HG03280 (cell line): ENCODE results near the gene SDK1.
"Not testable (repeated sequence)": the region's sequence is repeated elsewhere in the genome, so short reads cannot be mapped to it uniquely, and the experiment has no call there.

Experiments
- ATAC-seq: cut with Tn5 transposase; IDR thresholded peaks from one replicate; pipeline ENCODE4 v1.9.1; 2021; ENCODE audit warnings: mild to moderate bottlenecking, moderate library complexity; ENCODE audit not compliant: unreplicated experiment

Gene SDK1

DNA sequence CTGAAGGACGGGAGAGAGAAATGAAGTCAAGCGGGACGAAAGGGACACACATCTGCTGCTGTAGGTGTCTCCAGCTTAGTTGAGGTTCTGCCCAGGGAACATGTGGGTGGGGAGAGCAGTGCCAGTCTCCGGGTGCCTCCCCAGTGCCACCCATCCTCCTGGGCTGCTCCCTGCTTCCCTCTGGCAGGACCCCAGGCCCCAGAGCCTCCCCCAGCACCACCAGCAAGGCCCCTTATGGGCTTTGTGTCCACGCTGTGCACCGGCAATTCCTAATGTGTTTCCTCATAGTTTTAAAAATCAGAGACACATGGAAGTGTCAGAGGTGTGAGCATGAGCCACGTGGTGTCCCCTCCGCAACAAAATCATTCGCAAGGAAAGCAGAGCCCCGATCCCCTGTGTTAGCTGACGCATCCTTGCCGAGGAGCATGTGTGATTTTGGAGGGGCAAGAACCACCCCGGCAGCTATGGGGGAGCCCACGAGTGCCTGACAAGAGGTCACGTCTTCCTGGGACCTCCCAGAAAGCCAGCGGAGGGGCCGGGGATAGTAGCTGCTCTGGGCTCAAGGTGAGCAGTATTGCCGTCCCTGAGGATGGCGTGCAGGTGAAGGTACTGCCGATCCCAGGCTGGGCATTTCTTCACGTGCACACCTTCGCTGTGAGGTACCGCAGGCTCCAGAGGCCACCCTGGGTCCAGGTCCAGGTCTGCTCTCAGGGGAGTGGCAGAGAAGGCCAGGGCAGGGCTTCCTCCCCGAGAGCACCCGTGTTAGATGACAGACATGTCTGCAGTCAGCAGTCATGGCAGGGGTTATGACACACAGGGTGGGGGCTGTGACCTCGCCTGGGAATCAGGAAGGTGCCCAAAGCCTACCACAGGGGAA is 932.8 kb downstream of the SDK1 start:
- no peak for ATAC-seq

DNA sequence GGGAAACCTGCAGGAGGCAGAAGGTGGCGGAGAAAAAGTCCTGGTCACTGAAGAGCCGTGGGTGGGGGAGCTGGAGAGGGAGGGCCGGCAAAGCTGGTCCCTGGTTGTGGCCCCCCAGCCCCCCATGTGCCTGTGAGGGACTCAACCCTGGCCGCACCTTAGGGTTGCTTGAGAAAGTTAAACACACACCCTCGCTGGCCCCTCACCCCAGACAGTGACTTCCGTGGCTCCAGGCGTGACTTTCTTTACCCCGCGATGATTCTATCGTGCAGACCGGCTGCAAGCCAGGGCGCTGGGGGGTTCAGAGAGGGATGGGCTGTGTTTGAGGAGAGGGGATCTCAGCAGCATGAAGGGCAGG is 933.4 kb downstream of the SDK1 start:
- no peak for ATAC-seq

DNA sequence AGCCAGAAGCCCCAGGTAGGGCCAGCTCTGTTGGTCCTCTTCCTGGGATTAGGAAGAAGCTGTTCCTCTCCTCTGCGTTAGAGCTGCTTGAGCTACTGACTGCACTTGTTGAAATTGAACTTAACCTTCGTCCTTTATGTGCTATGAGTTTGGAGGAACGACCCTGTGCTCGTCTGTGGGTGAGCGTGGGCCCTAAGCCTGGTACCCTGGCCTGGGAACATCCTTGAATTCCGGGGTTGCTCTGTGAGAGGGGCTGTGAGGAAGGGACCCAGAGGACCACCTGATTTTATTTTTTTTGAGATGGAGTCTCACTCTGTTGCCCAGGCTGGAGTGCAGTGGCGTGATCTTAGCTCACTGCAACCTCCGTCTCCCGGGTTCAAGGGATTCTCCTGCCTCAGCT is 933.8 kb downstream of the SDK1 start:
- no peak for ATAC-seq

DNA sequence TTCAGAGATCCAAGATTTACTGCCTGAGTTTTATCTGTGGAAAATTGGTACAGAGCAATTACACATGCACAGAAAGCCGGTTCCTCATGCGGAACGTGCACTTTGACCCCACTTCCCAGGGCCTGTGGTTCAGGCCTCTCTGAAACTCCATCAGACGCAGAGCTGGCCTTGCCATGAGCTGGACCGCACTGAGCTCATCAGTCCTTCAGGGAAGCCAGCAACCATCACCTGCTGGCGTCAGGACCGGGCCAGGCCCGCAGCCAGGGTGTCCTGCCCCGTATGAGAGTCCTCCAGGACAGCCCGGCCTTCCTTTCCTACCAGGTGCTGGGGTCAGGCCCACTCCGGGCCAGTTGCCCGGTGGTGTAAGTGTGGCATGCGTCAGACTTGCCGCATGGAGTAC is 934.5 kb downstream of the SDK1 start:
- ATAC-seq, result no peak

DNA sequence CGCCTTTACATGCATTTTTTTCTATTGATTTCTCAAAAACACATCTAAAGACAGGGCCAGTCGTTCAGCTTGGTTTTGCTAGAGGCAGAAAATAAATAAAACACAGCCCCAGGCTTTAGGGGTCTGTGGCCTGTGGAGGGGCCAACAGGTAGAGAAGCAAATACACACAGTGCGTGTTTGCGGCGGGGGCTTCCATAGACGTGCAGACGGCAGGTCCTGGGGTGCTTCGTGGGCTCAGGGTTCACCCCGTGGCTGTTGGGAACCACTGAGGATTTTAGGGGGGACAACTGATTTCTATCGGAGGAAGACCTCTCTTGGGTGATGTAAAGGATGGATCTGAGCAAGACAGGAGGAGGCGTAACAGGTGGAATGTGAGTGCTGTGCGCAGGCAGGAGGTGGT is 935.3 kb downstream of the SDK1 start:
- ATAC-seq, result no peak

DNA sequence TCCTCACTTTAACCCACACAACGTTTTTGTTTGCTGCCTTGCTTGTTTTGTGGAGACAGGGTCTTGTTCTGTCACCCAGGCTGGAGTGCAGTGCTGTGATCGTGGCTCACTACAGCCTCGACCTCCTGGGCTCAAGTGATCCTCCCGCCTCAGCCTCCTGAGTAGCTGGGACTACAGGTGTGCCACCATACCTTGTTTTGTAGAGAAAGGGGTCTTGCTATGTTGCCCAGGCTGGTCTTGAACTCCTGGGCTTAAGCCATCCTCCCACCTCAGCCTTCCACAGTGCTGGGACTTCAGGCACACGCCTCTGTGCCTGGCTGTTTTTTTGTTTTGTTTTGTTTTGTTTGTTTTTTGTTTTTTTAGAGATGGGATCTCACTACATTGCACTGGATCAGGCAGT is 935.8 kb downstream of the SDK1 start:
- not testable (repeated sequence) for ATAC-seq

DNA sequence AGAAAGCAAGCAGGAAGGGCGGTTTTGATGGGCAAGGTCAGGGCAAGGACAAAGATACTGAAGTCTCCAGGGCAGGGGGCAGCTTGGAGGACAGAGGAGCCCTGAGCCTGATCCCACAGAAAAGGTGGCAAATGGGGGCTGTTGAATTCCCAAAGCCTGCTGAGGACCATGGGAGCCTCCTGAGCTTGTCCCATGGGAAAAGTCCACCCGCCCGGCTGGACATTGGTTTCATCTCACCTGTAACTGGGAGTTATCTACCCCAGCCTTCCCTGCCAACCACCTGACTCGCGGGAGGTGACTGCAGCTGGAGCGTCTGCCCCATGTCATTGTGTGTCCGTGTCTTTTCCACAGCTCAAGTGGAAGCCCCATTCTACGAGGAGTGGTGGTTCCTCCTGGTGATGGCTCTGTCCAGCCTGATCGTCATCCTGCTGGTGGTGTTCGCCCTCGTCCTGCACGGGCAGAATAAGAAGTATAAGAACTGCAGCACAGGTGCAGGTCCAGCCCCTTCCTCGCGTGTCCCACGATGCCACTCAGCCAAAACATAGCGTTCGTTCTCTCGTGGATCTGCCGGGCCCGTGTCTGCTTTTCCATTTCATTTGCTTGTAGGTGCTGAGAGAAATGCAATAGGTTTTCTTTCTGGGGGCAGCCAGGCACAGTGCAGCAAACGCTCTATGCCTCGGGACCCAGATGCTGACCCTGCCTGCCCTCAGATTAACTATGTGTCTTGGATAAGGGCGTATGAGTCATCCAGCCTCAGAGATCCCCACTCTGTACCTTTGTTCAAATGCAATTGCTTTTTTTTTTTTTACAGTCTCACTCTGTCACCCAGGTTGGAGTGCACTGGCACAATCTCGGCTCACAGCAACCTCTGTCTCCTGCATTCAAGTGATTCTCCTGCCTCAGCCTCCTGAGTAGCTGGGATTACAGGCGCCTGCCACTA is 936.5 kb downstream of the SDK1 start:
- no peak for ATAC-seq

DNA sequence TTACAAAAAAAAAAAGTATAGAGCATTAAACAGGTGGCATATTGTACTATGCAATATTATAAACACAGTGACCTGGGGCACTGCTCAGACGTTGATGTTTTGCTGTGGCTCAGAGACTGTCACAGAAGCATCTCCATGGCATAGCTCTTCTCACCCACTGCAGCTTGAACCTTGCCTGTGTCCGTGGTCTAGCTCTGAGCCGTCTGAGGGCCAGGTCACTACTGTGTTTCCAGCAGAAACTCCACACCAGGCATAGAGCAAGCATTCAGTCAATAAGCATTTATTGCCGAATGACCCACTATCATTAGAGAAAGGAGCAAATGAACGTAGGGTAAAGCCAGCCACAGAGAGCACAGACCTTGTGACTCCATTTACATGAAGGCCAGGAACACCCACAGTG is 937.8 kb downstream of the SDK1 start:
- no peak for ATAC-seq

DNA sequence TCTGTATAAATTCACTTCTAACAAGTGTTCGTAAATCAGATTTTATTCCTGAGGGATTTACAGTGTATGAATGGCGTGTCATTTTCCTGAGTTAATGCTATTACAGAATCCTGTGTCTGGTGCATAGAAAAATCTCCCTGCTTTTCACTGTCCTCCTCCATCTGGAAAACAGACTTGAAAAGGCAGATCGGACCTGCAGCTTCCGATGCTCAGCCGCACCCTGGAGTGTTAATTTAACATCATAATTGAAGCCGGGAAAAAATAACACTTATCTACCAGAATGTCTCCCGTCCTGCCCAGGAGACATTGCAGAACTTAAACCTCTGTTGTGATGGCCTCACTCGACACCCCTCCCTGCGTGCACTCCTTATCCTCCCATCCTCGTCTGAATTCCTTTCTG is 939.0 kb downstream of the SDK1 start:
- ATAC-seq, result no peak

DNA sequence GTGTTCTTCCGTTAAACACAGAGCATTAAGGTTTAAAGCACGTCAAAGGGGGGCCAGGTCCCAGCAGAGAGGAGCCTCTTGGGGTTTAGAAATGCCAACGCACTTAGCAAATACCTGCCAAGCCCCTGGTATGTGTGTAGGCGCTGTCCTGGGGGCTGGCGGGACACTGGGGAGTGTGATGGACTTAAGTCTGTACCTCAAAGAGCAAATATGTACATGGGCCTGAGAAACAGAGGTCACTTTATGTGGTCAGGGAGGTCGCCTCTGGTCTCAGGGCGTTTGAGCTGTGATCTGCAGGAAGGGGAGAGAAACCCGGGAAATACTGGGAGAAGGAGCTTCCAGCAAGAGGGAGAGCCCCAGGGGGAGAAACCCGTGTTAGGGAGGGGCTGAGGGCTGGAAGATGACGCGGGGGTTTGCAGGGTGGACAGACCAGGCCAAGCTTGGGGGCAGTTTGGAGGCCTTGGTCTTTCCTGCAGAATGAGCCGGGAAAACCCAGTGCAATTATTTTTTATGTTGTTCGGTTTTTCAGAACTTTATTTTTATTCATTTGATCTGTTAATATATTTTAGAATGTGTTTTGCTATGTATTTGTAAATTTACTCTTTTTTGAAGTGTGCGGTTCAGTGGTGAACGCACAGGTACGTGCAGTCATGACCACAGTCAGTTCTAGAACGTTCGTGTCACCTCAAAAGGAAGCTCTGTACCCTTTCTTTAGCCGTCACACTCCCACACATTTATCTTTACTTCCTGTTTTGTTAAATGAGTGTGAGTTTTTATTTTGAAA is 939.7 kb downstream of the SDK1 start:
- no peak for ATAC-seq

DNA sequence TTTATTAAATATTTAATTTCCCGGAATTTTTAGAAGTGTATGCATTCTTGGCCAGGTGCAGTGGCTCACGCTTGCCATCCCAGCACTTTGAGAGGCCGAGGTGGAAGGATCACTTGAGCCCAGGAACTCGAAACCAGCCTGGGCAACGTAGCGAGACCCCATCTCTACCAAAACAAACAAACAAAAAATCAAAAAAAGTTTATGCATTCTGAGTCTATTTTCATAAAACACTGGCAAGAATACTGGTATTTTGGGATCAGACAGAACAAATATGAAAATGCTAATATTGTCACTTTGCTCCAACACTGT is 940.2 kb downstream of the SDK1 start:
- no peak for ATAC-seq

DNA sequence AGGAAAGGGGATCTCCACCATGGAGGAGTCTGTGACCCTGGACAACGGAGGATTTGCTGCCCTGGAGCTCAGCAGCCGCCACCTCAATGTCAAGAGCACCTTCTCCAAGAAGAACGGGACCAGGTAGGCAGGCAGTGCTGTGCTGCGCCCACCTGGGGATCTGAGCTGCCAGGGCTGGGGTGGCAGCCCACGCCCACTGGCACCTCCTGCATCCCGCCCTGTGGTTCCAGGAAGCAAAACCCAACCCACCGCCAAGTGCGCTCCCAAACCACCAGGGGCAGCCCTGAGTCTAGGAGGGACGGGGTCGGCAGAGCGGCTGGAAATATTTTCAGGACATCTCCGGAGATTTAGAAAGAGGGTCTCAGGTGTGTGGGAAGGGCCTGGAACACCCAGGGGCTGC is 940.7 kb downstream of the SDK1 start:
- ATAC-seq, result no peak

DNA sequence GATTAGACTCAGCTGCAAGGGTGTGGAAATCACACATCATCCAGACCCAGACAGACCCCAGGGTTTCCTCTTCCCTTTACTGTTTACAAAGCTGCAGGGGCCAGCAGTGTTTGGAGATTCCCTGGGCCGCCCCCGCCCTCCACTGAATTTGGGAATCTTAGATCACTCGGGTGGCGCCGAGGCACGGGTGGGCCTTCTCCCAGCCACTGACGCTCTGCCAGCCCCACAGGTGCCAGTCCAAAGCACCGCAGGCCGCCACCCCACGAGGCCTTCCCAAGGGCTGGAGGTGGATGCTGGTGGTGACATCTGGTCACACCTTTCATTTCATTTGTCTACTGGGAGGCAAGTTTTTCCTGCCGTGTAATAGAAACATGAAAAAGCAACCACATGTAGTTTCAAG is 941.7 kb downstream of the SDK1 start:
- no peak for ATAC-seq

DNA sequence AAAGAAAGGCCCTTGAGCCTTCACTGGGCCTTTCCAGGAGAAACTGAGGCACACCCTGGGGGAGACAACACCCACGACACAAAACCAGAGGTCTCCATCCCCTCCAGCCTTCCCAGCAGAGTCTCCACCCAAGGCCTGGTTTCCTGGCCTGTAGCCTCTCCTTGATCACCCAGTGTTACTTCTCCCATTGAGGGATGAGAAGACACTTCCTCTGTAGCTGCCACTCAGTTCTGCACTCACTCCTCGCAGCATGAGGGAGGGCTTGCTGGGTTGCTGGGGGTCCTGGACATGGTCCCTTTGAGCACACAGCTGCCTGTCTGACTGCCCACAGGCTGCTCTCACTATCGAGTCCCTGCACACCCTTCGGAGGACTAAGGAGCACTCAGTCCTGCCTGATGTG is 943.0 kb downstream of the SDK1 start:
- ATAC-seq, result no peak

DNA sequence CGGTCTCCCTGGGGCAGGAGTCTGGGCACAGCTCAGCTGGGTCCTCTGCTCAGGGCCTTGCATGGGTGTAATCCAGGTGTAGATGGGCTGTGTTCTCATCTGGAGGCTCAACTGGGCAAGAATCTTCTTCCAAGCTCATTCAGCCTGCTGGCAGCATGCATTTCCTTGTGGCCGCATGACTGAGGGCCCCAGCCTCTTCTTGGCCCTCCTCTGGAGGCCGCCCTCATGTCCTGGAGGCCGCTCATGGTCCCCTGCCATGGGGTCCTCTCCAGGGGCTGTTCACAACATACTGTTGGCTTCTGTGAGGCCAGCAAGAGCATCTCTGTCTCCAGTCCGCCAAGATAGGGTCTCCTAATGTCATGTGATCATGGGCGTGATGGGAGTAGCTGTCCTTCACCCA is 943.6 kb downstream of the SDK1 start:
- no peak for ATAC-seq

DNA sequence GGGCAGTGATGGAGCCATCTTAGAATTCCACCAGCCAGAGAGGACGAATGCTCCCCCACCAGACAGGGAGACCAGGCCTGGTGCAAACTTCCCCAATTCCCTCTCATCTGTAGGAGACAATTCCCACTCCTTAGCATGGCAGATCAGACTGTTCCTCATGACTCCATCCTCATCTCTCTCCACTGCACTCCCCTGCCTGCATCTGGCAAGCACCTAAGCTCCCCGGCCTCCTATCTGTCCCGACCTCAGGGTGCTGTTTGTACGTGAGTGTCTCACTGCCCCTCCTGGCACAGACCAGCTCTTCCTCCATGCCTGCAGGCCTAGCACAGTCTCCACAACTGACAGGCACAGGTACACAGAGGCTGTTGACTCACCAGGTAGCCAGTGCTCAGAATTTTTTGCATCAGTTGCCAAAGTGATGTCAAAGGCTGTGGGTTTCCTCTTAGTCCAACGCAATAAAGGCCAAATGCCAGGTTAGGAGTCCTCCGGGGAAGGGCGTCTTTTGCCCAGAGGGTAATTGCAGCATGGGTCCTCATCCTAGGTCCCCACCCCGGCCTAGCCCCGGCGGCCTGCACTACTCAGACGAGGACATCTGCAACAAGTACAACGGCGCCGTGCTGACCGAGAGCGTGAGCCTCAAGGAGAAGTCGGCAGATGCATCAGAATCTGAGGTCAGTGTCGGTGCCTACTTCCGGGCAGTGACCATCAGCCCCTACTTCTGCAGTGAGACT is 944.2 kb downstream of the SDK1 start:
- no peak for ATAC-seq

DNA sequence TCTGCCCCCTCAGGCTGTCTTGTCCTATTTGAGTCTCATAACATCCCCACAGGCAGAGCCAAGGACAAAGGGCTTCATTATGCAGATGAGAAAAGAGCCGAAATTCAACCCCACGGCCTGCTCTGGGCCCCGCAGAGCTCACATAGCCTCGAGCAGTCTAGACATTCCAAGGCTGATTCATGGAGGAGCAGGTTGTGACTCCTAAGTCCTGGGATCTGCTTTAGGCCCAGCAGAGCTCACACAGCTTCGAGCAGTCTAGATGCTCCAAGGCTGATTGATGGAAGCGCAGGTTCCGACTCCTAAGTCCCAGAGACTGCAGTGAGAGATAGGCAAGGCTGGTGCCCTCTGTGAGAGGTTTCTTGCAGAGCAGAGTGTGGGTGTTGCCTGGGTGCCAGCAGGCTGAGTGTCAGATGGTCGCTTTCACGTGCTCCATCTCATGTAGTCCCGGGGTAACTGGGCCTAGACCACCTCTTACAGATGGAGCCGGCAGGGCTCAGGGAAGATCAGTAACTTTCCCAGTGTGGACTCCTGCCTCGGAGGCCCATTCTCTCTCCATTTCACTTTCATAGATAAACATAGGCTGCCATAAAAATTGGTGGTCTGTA is 944.9 kb downstream of the SDK1 start:
- no peak for ATAC-seq

DNA sequence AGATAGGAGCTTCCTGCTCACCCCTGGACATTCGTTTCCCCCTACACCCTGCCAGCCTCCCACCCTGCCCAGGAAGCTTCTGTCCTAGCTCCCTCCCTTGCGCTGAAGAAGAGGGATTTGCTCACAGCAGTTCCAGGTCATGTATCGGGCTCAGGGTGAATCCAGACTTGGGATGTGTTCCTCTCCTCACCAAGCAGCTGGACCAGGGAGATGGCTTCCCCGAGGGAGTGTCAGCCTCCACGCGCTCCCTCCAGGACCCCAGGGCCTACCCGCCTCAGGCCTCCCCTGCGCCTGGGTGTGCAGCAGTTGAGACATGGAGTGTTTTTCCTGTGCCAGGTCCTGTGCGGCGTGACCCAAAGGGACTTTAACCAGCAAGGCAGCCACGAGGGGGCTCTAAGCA is 945.5 kb downstream of the SDK1 start:
- ATAC-seq, result no peak

DNA sequence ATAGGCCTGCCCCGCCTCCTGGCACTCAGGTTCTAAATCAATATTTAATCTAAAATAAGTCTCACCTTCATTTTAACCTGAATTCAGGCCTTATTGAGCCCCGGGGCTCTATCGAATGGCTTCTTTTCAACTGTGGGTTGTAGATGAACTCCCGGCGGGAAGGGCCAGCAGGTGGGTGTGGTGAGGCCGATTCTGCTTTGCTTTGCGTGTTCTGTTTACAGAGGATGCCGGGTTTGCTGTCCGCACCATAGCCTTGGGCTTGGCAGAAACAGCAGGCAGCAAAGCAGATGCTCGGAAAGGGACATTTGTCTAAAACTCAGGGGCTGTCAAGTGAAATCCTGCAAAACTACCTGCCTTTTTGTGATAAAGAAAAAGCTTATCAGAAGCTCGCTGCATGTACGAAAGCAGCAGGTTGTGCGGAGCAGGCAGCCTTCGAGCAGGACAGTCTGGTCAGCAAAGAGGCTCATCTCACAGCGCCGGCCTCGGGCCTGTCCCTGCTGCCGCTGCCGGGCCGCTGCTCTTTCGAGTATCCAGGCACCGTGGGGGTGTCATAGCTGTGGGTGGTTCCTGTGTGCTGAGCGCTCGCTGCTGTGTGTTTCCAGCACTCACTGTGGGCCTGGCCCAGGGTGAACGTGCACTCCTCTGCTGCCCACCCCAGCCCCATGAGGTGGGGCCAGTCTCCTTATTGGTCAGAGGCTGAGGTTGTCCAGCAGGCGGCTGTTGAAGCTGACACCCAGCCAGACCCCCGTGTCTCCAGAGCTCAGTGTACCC is 946.2 kb downstream of the SDK1 start:
- ATAC-seq, result no peak

DNA sequence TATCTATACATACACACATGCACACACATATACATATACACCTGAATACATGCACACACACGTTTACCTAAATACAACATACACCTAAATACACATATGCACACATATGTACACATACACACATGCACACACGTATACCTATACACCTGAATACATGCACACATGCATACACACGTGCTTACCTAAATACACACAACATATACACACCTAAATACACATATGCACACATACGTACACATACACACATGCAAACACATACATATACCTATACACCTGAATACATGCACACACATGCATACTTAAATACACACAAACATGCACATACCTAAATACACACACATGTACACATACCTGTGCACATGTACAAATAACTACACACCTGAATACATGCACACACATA is 947.2 kb downstream of the SDK1 start:
- no peak for ATAC-seq
